Gastrocnemius medialis (tissue), 4 donors: Measurements from ENCODE around the gene MBNL1.

Experiments used
- CTCF ChIP-seq, 5 experiments: fragments of 450-650 bp in 3 of 5; fragments of 200-600 bp in 2 of 5; sonication (generic) in 2 of 5; IDR thresholded peaks in 4 of 5; conservative IDR thresholded peaks in 1 of 5; 1 replicate in 4 of 5; 2 replicates in 1 of 5; pipeline ENCODE4 v1.5.1; 2016 to 2019; ENCODE audit warnings: antibody characterized with exemption in 5 of 5, mild to moderate bottlenecking in 3 of 5, moderate library complexity in 3 of 5
- POLR2A ChIP-seq, 2 donors: fragments of 450-650 bp; IDR thresholded peaks; one replicate each; pipeline ENCODE4 v1.6.1; 2017; ENCODE audit warnings: antibody characterized with exemption in 2 of 2, mild to moderate bottlenecking in 2 of 2, moderate library complexity in 2 of 2

- TF ChIP-seq CTCF (IDR thresholded peaks at IDR 0.05 in 4 of 5, conservative IDR thresholded peaks at IDR 0.05 in 1 of 5) (no peak), POLR2A (IDR thresholded peaks at IDR 0.05) (no peak)
Observed at GRCh38 chr3:152373379-152373778, 104.7 kb downstream of the MBNL1 start.
